Activated naive CD4-positive, alpha-beta T cell treated with anti-CD3 and anti-CD28 coated beads for 36 hours (primary cell): ENCODE data around the gene TTLL4. TPM values are rescaled to one million over a fixed set of nuclear protein-coding genes. Genes with fewer than 3 reads are reported as not detected.
A peak's percentile ranks its signal among the peaks of the same experiment; 100 is the strongest.
"Not testable (repeated sequence)": the region's sequence is repeated elsewhere in the genome, so short reads cannot be mapped to it uniquely, and the experiment has no call there.

Experiments
- CTCF ChIA-PET: fragments of 350-600 bp; sonication (Branson Sonifier 250); formaldehyde crosslinking; loops from one replicate; lab custom pipeline; 2021; ENCODE audit warnings: antibody characterized with exemption; lab: Charles Lee
- DNase-seq: peaks from one replicate; pipeline ENCODE4 v3.0.0-alpha.2; 2020
- H3K27ac Mint-ChIP-seq: one replicate; pipeline ENCODE4 v1.8.0; 2021; ENCODE audit warnings: mild to moderate bottlenecking, mixed read lengths
- H3K27me3 Mint-ChIP-seq: one replicate; pipeline ENCODE4 v1.8.0; 2021; ENCODE audit warnings: low read depth, mixed read lengths
- H3K36me3 Mint-ChIP-seq: one replicate; pipeline ENCODE4 v1.8.0; 2021; ENCODE audit warnings: low read depth, mixed read lengths
- H3K4me1 Mint-ChIP-seq: one replicate; pipeline ENCODE4 v1.8.0; 2021; ENCODE audit warnings: low read depth, mixed read lengths
- H3K4me3 Mint-ChIP-seq: one replicate; pipeline ENCODE4 v1.8.0; 2021; ENCODE audit warnings: mild to moderate bottlenecking, moderate library complexity, mixed read lengths
- H3K9me3 Mint-ChIP-seq: one replicate; pipeline ENCODE4 v1.8.0; 2021; ENCODE audit warnings: mixed read lengths
- intact Hi-C: fragments of 100-400 bp; cut with micrococcal nuclease; formaldehyde crosslinking; loops from one replicate; pipeline ENCODE4 v1.15.1; 2023
- total RNA-seq, 2 experiments: library from RNA; stranded (reverse); gene quantifications; one replicate each; pipeline ENCODE4 v1.2.3, GENCODE V29; 2021

Gene TTLL4
- total RNA-seq, 2 experiments from 2014 or later = 23.7 to 24.7 TPM

DNA sequence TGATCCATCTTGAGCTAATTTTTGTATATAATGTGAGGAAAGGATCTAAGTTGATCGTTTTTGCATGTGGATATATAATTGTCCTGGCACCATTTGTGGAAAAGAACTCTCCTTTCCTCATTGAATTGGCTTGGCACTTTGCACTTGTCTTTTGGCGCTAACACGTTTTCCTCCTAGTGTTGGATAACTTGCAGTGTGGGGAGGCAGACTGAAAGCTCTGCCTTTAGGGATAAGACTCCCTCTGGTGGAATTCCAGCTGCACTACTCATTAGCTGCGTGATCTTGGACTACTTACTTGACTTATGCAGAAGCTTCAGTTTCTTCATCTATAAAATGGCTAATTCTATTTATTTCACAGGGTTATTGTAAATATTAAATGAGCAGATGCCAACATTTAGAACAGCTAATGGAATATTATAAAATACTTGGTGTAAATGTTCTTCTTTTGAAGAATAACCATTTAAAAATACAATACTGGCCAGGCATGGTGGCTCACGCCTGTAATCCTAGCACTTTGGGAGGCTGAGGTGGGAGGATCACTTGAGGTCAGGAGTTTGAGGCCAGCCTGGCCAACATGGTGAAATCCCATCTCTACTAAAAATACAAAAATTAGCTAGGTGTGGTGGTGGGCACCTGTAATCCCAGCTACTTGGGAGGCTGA lies 23.1 kb upstream of the TTLL4 start:
- H3K27me3 Mint-ChIP-seq, H3K4me1 Mint-ChIP-seq, H3K27ac Mint-ChIP-seq, H3K4me3 Mint-ChIP-seq, H3K36me3 Mint-ChIP-seq, H3K9me3 Mint-ChIP-seq: not testable (repeated sequence)
- intact Hi-C loops = loop anchor here (1.0 kb wide), 2 partner anchors 29 to 281 kb away; no protein-coding TSS in a partner anchor
- CTCF ChIA-PET = interaction anchor here (0.6 to 2.4 kb wide), 16 partner anchors 11 to 414 kb away, joined by 3 to 14 read pairs (median 4); partner anchors contain the start of genes BCS1L, RNF25, STK36 and ZNF142
- peak; percentile 56 for DNase-seq

DNA sequence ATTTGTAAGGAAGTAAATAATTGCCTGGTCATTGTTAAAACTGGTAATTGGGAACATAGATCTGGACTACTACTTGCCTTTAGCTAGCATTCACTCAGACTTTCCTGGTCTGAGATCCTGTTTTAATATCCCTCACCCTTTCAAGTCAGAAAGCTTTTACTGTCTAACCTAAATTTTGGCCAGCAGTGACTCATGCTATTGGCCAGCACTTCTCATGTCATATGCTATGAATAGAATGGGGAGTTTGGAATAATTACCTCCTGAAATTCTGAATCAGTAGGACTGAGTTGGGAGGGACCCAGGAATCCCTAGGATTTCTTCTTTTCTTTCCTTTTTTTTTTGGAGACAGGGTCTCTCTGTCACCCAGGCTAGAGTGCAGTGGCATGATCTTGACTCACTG lies 19.4 kb upstream of the TTLL4 start:
- Mint-ChIP-seq H3K27me3 (no peaks in the 10 kb centered on the region), H3K36me3 (no peaks in the 10 kb centered on the region), H3K27ac (no peak overlapping the region), H3K4me3 (no peak overlapping the region), H3K4me1 (peaks cover 2% of the 10 kb centered on the region), H3K9me3 (no peaks in the 10 kb centered on the region)
- DNase-seq = no peak
- CTCF ChIA-PET = no interaction called here
- intact Hi-C loops = no loop called here

GRCh38 chr2:218694405-218695145 lies 16.1 kb upstream of the TTLL4 start:
- H3K4me1 Mint-ChIP-seq = no peaks in the 10 kb centered on the region
- H3K36me3 Mint-ChIP-seq = peaks cover 2% of the 10 kb centered on the region

DNA sequence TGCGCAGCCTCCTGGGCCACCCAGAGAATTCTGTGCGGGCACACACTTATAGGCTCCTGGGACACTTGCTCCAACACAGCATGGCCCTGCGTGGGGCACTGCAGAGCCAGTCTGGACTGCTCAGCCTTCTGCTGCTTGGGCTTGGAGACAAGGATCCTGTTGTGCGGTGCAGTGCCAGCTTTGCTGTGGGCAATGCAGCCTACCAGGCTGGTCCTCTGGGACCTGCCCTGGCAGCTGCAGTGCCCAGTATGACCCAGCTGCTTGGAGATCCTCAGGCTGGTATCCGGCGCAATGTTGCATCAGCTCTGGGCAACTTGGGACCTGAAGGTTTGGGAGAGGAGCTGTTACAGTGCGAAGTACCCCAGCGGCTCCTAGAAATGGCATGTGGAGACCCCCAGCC lies 11.8 kb upstream of the TTLL4 start:
- intact Hi-C loops = no loop called here
- no peak overlapping the region for H3K4me3 Mint-ChIP-seq
- no peak for DNase-seq
- peaks cover 2% of the 10 kb centered on the region for H3K36me3 Mint-ChIP-seq
- H3K27me3 Mint-ChIP-seq = no peaks in the 10 kb centered on the region
- no peak overlapping the region for H3K27ac Mint-ChIP-seq
- H3K4me1 Mint-ChIP-seq = no peaks in the 10 kb centered on the region
- CTCF ChIA-PET = interaction anchor here (1.7 kb wide), 1 partner anchor 12 kb away, joined by 5 read pairs; no protein-coding TSS in a partner anchor
- H3K9me3 Mint-ChIP-seq = no peaks in the 10 kb centered on the region

More at GRCh38 chr2:218694405-218695145, 16.1 kb upstream of the TTLL4 start:
- no peak overlapping the region for H3K4me3 Mint-ChIP-seq
- no peaks in the 10 kb centered on the region for H3K27me3 Mint-ChIP-seq
- intact Hi-C loops = no loop called here
- no peaks in the 10 kb centered on the region for H3K9me3 Mint-ChIP-seq
- CTCF ChIA-PET = interaction anchor here (0.5 to 1.2 kb wide), 3 partner anchors 10 to 421 kb away, joined by 4 to 6 read pairs (median 4); no protein-coding TSS in a partner anchor
- no peak overlapping the region for H3K27ac Mint-ChIP-seq
- DNase-seq = no peak

- Mint-ChIP-seq H3K4me3 (no peak overlapping the region), H3K27ac (no peak overlapping the region), H3K27me3 (no peaks in the 10 kb centered on the region), H3K4me1 (no peaks in the 10 kb centered on the region), H3K36me3 (peaks cover 2% of the 10 kb centered on the region), H3K9me3 (no peaks in the 10 kb centered on the region)
- intact Hi-C loops = no loop called here
- DNase-seq = no peak
- CTCF ChIA-PET = no interaction called here
Measured at GRCh38 chr2:218701806-218702205, 8.8 kb upstream of the TTLL4 start.

GRCh38 chr2:218703341-218703740 lies 7.3 kb upstream of the TTLL4 start:
- no peak overlapping the region for H3K27ac Mint-ChIP-seq
- H3K36me3 Mint-ChIP-seq = peaks cover 2% of the 10 kb centered on the region
- DNase-seq = no peak
- no peak overlapping the region for H3K4me3 Mint-ChIP-seq
- CTCF ChIA-PET = no interaction called here
- intact Hi-C loops = no loop called here
- H3K27me3 Mint-ChIP-seq = peaks cover 3% of the 10 kb centered on the region
- no peaks in the 10 kb centered on the region for H3K4me1 Mint-ChIP-seq
- H3K9me3 Mint-ChIP-seq = no peaks in the 10 kb centered on the region

DNA sequence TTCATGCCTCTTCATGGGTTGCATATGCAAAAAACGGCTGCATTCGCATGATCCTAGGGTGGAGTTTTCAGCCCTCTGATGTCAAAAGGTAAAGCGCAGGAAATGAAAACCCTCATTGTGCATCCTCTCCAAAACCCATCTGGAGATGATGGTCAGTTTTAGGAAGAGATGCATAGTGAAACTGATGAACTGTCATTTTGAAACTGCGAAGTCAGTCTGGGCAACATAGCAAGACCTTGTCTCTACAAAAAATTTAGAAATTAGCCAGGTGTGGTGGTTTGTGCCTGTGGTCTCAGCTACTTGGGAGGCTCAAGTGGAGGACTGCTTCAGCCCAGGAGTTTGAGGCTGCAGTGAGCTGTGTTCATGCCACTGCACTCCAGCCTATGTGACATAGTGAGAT lies 2.5 kb upstream of the TTLL4 start:
- intact Hi-C loops = no loop called here
- no peak for DNase-seq
- Mint-ChIP-seq H3K27ac (no peak overlapping the region), H3K9me3 (no peaks in the 10 kb centered on the region), H3K36me3 (peaks cover 1% of the 10 kb centered on the region), H3K27me3 (peaks cover 3% of the 10 kb centered on the region), H3K4me1 (peaks cover 8% of the 10 kb centered on the region), H3K4me3 (no peak overlapping the region)
- CTCF ChIA-PET = interaction anchor here (0.6 to 1.7 kb wide), 3 partner anchors 21 to 190 kb away, joined by 3 to 7 read pairs (median 4); no protein-coding TSS in a partner anchor

GRCh38 chr2:218709908-218710307 lies 727 bp upstream of the TTLL4 start:
- peaks cover 1% of the 10 kb centered on the region for H3K36me3 Mint-ChIP-seq
- no peak for DNase-seq
- peaks cover 3% of the 10 kb centered on the region for H3K27me3 Mint-ChIP-seq
- intact Hi-C loops = loop anchor here (1.0 to 10.0 kb wide), 13 partner anchors 39 to 678 kb away; partner anchors contain the start of genes AAMP, ANKZF1, ATG9A and BCS1L
- H3K4me3 Mint-ChIP-seq = peak overlapping the region; percentile 33
- CTCF ChIA-PET = interaction anchor here (0.6 to 2.3 kb wide), 19 partner anchors 9 to 591 kb away, joined by 3 to 11 read pairs (median 4); partner anchors contain the start of genes RNF25 and STK36
- peaks cover 15% of the 10 kb centered on the region for H3K4me1 Mint-ChIP-seq
- H3K9me3 Mint-ChIP-seq = no peaks in the 10 kb centered on the region
- H3K27ac Mint-ChIP-seq = no peak overlapping the region

GRCh38 chr2:218710334-218710686 lies 325 bp upstream of the TTLL4 start:
- Mint-ChIP-seq H3K36me3 (peaks cover 1% of the 10 kb centered on the region), H3K27ac (no peak overlapping the region), H3K9me3 (no peaks in the 10 kb centered on the region), H3K4me3 (peak overlapping the region; percentile 98), H3K4me1 (peaks cover 15% of the 10 kb centered on the region), H3K27me3 (peaks cover 3% of the 10 kb centered on the region)
- CTCF ChIA-PET = interaction anchor here (0.6 to 2.3 kb wide), 20 partner anchors 10 to 590 kb away, joined by 3 to 11 read pairs (median 4); partner anchors contain the start of genes RNF25 and STK36
- DNase-seq = no peak
- intact Hi-C loops = loop anchor here (1.0 to 10.0 kb wide), 13 partner anchors 39 to 678 kb away; partner anchors contain the start of genes AAMP, ANKZF1, ATG9A and BCS1L

DNA sequence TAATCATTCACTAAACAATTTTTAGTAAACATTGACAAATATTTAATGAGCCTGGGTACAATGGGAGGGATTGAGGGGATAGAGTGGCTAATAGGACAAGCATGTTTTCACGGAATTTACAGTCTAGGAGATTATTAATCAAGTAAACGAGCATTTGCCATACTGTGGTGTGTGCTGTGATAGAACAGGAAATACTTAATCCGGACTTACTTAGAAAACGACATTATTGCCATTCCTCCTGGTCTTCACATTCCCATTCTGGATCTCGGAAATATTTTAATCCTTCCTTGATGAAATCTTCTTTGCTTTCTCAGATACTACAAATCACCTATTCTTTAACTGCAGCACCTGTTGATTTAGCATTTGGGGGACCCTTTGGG lies 905 bp downstream of the TTLL4 start:
- H3K27ac Mint-ChIP-seq = peak overlapping the region; percentile 80
- CTCF ChIA-PET = interaction anchor here (0.8 to 2.3 kb wide), 2 partner anchors 136 to 186 kb away, joined by 4 to 11 read pairs; no protein-coding TSS in a partner anchor
- intact Hi-C loops = loop anchor here (2.0 to 10.0 kb wide), 3 partner anchors 313 to 513 kb away; partner anchors contain the start of genes ANKZF1, ATG9A and CTDSP1
- DNase-seq = no peak
- peak overlapping the region; percentile 98 for H3K4me3 Mint-ChIP-seq
- peaks cover 6% of the 10 kb centered on the region for H3K36me3 Mint-ChIP-seq
- H3K4me1 Mint-ChIP-seq = peaks cover 15% of the 10 kb centered on the region
- peaks cover 3% of the 10 kb centered on the region for H3K27me3 Mint-ChIP-seq
- no peaks in the 10 kb centered on the region for H3K9me3 Mint-ChIP-seq

GRCh38 chr2:218713922-218714321 lies 3.3 kb downstream of the TTLL4 start:
- Mint-ChIP-seq H3K27ac (no peak overlapping the region), H3K36me3 (peaks cover 12% of the 10 kb centered on the region), H3K27me3 (no peaks in the 10 kb centered on the region), H3K4me1 (peaks cover 24% of the 10 kb centered on the region), H3K4me3 (no peak overlapping the region), H3K9me3 (no peaks in the 10 kb centered on the region)
- CTCF ChIA-PET = interaction anchor here (0.6 to 1.8 kb wide), 3 partner anchors 11 to 134 kb away, joined by 3 to 6 read pairs (median 4); no protein-coding TSS in a partner anchor
- intact Hi-C loops = loop anchor here (10.0 kb wide), 1 partner anchor 511 kb away; the partner anchor contains the start of genes ANKZF1 and ATG9A
- DNase-seq = no peak

DNA sequence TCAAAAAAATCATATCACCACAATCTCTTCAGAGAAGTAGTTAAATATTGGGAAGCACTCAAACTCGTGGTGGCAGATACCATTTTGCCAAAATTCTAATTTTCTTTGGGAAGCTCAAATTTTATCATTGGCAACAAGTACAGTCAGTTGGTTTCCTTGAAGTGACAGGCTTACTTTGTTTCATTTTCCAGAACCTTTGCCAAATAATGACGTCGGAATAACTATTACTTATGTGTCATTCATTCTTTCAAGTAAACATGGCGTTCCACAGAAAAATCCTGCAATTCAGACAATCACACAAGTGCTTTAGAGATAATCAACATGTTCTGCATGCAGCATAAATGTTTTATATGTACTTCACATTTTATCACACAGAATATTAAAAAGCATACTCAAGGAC lies 5.4 kb downstream of the TTLL4 start:
- H3K27me3 Mint-ChIP-seq = no peaks in the 10 kb centered on the region
- H3K9me3 Mint-ChIP-seq = no peaks in the 10 kb centered on the region
- peaks cover 24% of the 10 kb centered on the region for H3K4me1 Mint-ChIP-seq
- CTCF ChIA-PET = interaction anchor here (0.7 kb wide), 1 partner anchor 79 kb away, joined by 3 read pairs; no protein-coding TSS in a partner anchor
- no peak for DNase-seq
- intact Hi-C loops = loop anchor here (10.0 kb wide), 1 partner anchor 509 kb away; the partner anchor contains the start of genes ANKZF1 and ATG9A
- peaks cover 21% of the 10 kb centered on the region for H3K36me3 Mint-ChIP-seq
- H3K4me3 Mint-ChIP-seq = no peak overlapping the region
- H3K27ac Mint-ChIP-seq = no peak overlapping the region
